Stimulated activated naive CD8-positive, alpha-beta T cell treated with anti-CD3 and anti-CD28 coated beads, Interleukin-15, Interleukin-2, amounts not matched to agents 100 ng/mL and 50 ng/mL, for 24 hours (primary cell): Measurements from ENCODE around the gene SKI.

ENCODE experiments used
- H3K27ac Mint-ChIP-seq: one replicate; pipeline ENCODE4 v1.8.0; 2021; ENCODE audit warnings: mild to moderate bottlenecking, mixed read lengths
- H3K27me3 Mint-ChIP-seq: one replicate; pipeline ENCODE4 v1.8.0; 2021; ENCODE audit warnings: mixed read lengths
- H3K36me3 Mint-ChIP-seq: one replicate; pipeline ENCODE4 v1.8.0; 2021; ENCODE audit warnings: low read depth, mixed read lengths
- H3K4me1 Mint-ChIP-seq: one replicate; pipeline ENCODE4 v1.8.0; 2021; ENCODE audit warnings: low read depth, mixed read lengths
- H3K4me3 Mint-ChIP-seq: one replicate; pipeline ENCODE4 v1.8.0; 2021; ENCODE audit warnings: mild to moderate bottlenecking, mixed read lengths
- H3K9me3 Mint-ChIP-seq: one replicate; pipeline ENCODE4 v1.8.0; 2021; ENCODE audit warnings: mixed read lengths

Gene SKI

GRCh38 chr1:2273401-2274090 is 45.4 kb downstream of the SKI start:
- H3K36me3 Mint-ChIP-seq, result peaks cover 12% of the 10 kb centered on the region
- no peak overlapping the region for H3K4me3 Mint-ChIP-seq
- H3K9me3 Mint-ChIP-seq, result no peaks in the 10 kb centered on the region
- no peaks in the 10 kb centered on the region for H3K27me3 Mint-ChIP-seq
- peaks cover 68% of the 10 kb centered on the region for H3K4me1 Mint-ChIP-seq
- H3K27ac Mint-ChIP-seq, result peak overlapping the region; percentile 40

GRCh38 chr1:2274231-2274928 is 46.3 kb downstream of the SKI start:
- Mint-ChIP-seq H3K36me3 (peaks cover 12% of the 10 kb centered on the region), H3K4me3 (no peak overlapping the region), H3K4me1 (peaks cover 67% of the 10 kb centered on the region), H3K27me3 (no peaks in the 10 kb centered on the region), H3K27ac (no peak overlapping the region), H3K9me3 (no peaks in the 10 kb centered on the region)

- Mint-ChIP-seq H3K4me3 (no peak overlapping the region), H3K27ac (peak overlapping the region; percentile 79), H3K4me1 (peaks cover 71% of the 10 kb centered on the region), H3K9me3 (no peaks in the 10 kb centered on the region), H3K27me3 (no peaks in the 10 kb centered on the region), H3K36me3 (peaks cover 12% of the 10 kb centered on the region)
These were observed 46.9 kb downstream of the SKI start for GRCh38 chr1:2274929-2275475.

GRCh38 chr1:2275796-2276536 is 47.8 kb downstream of the SKI start:
- H3K27me3 Mint-ChIP-seq, result no peaks in the 10 kb centered on the region
- no peaks in the 10 kb centered on the region for H3K9me3 Mint-ChIP-seq
- peaks cover 69% of the 10 kb centered on the region for H3K4me1 Mint-ChIP-seq
- H3K27ac Mint-ChIP-seq, result no peak overlapping the region
- H3K36me3 Mint-ChIP-seq, result peaks cover 12% of the 10 kb centered on the region
- no peak overlapping the region for H3K4me3 Mint-ChIP-seq

- Mint-ChIP-seq H3K9me3 (no peaks in the 10 kb centered on the region), H3K4me3 (no peak overlapping the region), H3K4me1 (peaks cover 66% of the 10 kb centered on the region), H3K27me3 (no peaks in the 10 kb centered on the region), H3K36me3 (peaks cover 12% of the 10 kb centered on the region), H3K27ac (peak overlapping the region; percentile 56)
These were observed 48.9 kb downstream of the SKI start for GRCh38 chr1:2276803-2277580.

- Mint-ChIP-seq H3K36me3 (peaks cover 12% of the 10 kb centered on the region), H3K4me1 (peaks cover 58% of the 10 kb centered on the region), H3K27ac (peak overlapping the region; percentile 16)
These were observed 49.8 kb downstream of the SKI start for GRCh38 chr1:2277741-2278488.

GRCh38 chr1:2278591-2279209 is 50.6 kb downstream of the SKI start:
- Mint-ChIP-seq H3K27ac (no peak overlapping the region), H3K4me3 (no peak overlapping the region), H3K4me1 (peaks cover 54% of the 10 kb centered on the region), H3K36me3 (peaks cover 12% of the 10 kb centered on the region), H3K9me3 (no peaks in the 10 kb centered on the region), H3K27me3 (no peaks in the 10 kb centered on the region)

More at GRCh38 chr1:2277741-2278488, 49.8 kb downstream of the SKI start:
- no peaks in the 10 kb centered on the region for H3K27me3 Mint-ChIP-seq
- H3K4me3 Mint-ChIP-seq, result no peak overlapping the region
- no peaks in the 10 kb centered on the region for H3K9me3 Mint-ChIP-seq

GRCh38 chr1:2279210-2279639 is 51.1 kb downstream of the SKI start:
- Mint-ChIP-seq H3K36me3 (peaks cover 12% of the 10 kb centered on the region), H3K4me1 (peaks cover 54% of the 10 kb centered on the region), H3K4me3 (no peak overlapping the region), H3K9me3 (no peaks in the 10 kb centered on the region), H3K27me3 (no peaks in the 10 kb centered on the region), H3K27ac (no peak overlapping the region)

- Mint-ChIP-seq H3K27me3 (no peaks in the 10 kb centered on the region), H3K4me3 (no peak overlapping the region), H3K9me3 (no peaks in the 10 kb centered on the region), H3K27ac (no peak overlapping the region), H3K36me3 (peaks cover 12% of the 10 kb centered on the region), H3K4me1 (peaks cover 48% of the 10 kb centered on the region)
These were observed 51.7 kb downstream of the SKI start for GRCh38 chr1:2279817-2280216.

GRCh38 chr1:2282556-2283270 is 54.6 kb downstream of the SKI start:
- Mint-ChIP-seq H3K9me3 (no peaks in the 10 kb centered on the region), H3K27ac (no peak overlapping the region), H3K27me3 (no peaks in the 10 kb centered on the region), H3K4me1 (peaks cover 33% of the 10 kb centered on the region), H3K4me3 (no peak overlapping the region), H3K36me3 (peaks cover 5% of the 10 kb centered on the region)

- H3K27ac Mint-ChIP-seq, result no peak overlapping the region
- H3K36me3 Mint-ChIP-seq, result peaks cover 7% of the 10 kb centered on the region
- H3K4me1 Mint-ChIP-seq, result peaks cover 33% of the 10 kb centered on the region
- no peak overlapping the region for H3K4me3 Mint-ChIP-seq
- no peaks in the 10 kb centered on the region for H3K9me3 Mint-ChIP-seq
- no peaks in the 10 kb centered on the region for H3K27me3 Mint-ChIP-seq
These were observed 55.4 kb downstream of the SKI start for GRCh38 chr1:2283371-2283990.

- peaks cover 7% of the 10 kb centered on the region for H3K36me3 Mint-ChIP-seq
These were observed 56.1 kb downstream of the SKI start for GRCh38 chr1:2283991-2284895.

More at GRCh38 chr1:2283991-2284895, 56.1 kb downstream of the SKI start:
- Mint-ChIP-seq H3K9me3 (no peaks in the 10 kb centered on the region), H3K27me3 (no peaks in the 10 kb centered on the region), H3K27ac (no peak overlapping the region), H3K4me3 (no peak overlapping the region), H3K4me1 (peaks cover 36% of the 10 kb centered on the region)
